ENCODE results near the gene TNFAIP8L1. TPM values are rescaled to one million over a fixed set of nuclear protein-coding genes. Genes with fewer than 3 reads are reported as not detected.

TNFAIP8L1 gene
- total RNA-seq, 1 experiment from 2014 or later = 21.8 TPM

DNA sequence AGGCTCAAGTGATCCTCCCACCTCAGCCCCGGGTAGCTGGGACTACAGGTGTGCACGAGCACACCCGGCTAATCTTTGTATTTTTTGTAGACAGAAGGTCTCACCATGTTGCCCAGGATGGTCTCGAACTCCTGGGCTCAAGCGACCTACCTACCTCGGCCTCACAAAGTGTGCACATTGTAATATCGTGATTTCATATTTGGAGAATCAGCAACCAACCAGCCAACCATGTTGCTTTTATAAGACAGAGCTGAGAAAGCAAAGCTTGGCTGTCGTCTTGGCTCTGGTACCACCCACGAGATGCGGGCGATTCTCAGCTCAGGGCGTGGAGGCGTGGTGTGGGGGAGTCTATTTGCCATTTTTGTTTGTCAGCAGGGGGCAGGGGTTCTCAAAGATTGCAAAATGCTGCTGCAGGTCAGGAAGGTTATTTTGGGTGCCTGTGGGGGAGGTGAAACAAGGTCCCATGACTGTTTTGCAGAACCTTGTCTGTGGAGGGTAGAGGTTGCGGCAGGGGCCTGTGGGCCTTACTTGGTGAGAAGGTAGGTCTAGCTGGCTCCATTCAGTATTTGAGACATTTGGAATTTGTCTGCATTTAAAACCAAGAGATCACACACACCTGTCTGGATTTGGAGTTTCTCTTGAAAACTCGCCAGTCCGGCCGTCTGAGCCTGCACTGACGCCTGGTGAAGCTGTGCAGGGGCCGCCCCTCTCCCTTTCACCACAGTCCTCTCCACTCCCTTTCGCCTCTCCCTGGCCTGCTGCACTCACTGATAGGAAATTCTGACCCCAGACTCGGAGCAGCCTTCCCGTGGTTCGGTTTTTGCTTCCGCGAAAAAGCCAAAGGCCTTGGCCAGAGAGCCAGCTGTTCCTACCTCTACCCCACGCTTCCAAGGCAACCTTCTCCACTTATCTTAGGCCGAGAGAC lies 15.4 kb downstream of the TNFAIP8L1 start:
- H3K4me1 Mint-ChIP-seq (ENCODE audit: low read depth, unreplicated experiment) = no peaks in the 10 kb centered on the region
- POLR2A ChIA-PET = no interaction called here
- Histone ChIP-seq H3K4me1 (no peaks in the 10 kb centered on the region), H3K4me3 (ENCODE audit: low read depth, low read length) (no peak overlapping the region), H3K27me3 (replicated peaks; ENCODE audit: control insufficient read depth, insufficient read depth, low read length) (no peaks in the 10 kb centered on the region), H3K36me3 (ENCODE audit: control insufficient read depth, insufficient read depth, low read length) (no peaks in the 10 kb centered on the region; the same call in 1 of the 2 replicates), H3K9me3 (no peaks in the 10 kb centered on the region)
- intact Hi-C loops (cut with micrococcal nuclease; ENCODE audit: unreplicated experiment) = no loop called here
- H3K27me3 Mint-ChIP-seq (ENCODE audit: insufficient read depth, unreplicated experiment) = no peaks in the 10 kb centered on the region
- TF ChIP-seq, protein P1, sequence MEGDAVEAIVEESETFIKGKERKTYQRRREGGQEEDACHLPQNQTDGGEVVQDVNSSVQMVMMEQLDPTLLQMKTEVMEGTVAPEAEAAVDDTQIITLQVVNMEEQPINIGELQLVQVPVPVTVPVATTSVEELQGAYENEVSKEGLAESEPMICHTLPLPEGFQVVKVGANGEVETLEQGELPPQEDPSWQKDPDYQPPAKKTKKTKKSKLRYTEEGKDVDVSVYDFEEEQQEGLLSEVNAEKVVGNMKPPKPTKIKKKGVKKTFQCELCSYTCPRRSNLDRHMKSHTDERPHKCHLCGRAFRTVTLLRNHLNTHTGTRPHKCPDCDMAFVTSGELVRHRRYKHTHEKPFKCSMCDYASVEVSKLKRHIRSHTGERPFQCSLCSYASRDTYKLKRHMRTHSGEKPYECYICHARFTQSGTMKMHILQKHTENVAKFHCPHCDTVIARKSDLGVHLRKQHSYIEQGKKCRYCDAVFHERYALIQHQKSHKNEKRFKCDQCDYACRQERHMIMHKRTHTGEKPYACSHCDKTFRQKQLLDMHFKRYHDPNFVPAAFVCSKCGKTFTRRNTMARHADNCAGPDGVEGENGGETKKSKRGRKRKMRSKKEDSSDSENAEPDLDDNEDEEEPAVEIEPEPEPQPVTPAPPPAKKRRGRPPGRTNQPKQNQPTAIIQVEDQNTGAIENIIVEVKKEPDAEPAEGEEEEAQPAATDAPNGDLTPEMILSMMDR (IDR thresholded peaks at IDR 0.05; ENCODE audit: insufficient read depth in 1 of 2, low read depth in 1 of 2, low read length in 1 of 2, severe bottlenecking in 1 of 2, unreplicated experiment in 1 of 2) = no peak
- DNase-seq = no peak
- TSS peak; percentile 59 for BruUV-seq (replicated peaks)
- CTCF ChIA-PET = no interaction called here
- H3K36me3 Mint-ChIP-seq (ENCODE audit: insufficient read depth, unreplicated experiment) = peaks cover 58% of the 10 kb centered on the region
- no peak overlapping the region for H3K4me3 Mint-ChIP-seq (ENCODE audit: unreplicated experiment)
- H3K9me3 Mint-ChIP-seq (ENCODE audit: unreplicated experiment) = no peaks in the 10 kb centered on the region
- peak overlapping the region; percentile 57 for H3K27ac Mint-ChIP-seq (ENCODE audit: unreplicated experiment)

DNA sequence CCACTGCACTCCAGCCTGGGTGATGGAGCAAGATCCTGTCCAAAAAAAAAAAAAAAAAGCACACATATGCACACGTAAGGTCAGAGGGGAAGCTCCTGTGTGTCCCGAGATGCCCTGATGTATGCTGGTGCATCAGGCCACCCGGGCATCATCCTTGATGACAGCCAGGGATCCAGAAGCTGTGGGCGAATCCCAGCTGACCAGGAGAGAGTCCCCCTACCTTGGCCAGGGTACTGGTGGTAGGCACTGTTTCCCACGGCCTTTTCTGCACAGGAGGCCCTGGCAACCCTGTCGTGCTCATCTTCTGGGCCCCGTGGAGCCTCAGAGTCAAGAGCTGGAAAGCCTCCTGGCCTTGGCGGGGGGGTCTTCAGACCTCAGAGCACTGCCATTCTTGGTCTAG lies 16.8 kb downstream of the TNFAIP8L1 start:
- Histone ChIP-seq H3K36me3 (ENCODE audit: control insufficient read depth, insufficient read depth, low read length) (peaks cover 1% of the 10 kb centered on the region), H3K9me3 (no peaks in the 10 kb centered on the region), H3K4me3 (ENCODE audit: low read depth, low read length) (no peak overlapping the region), H3K4me1 (no peaks in the 10 kb centered on the region), H3K27me3 (replicated peaks; ENCODE audit: control insufficient read depth, insufficient read depth, low read length) (no peaks in the 10 kb centered on the region)
- ChIA-PET CTCF (interaction anchor here (0.6 kb wide), 1 partner anchor 516 kb away, joined by 7 read pairs; no protein-coding TSS in a partner anchor), POLR2A (no interaction called here)
- no peaks in the 10 kb centered on the region for H3K9me3 Mint-ChIP-seq (ENCODE audit: unreplicated experiment)
- DNase-seq = no peak
- no peak overlapping the region for H3K4me3 Mint-ChIP-seq (ENCODE audit: unreplicated experiment)
- H3K4me1 Mint-ChIP-seq (ENCODE audit: low read depth, unreplicated experiment) = no peaks in the 10 kb centered on the region
- H3K27ac Mint-ChIP-seq (ENCODE audit: unreplicated experiment) = no peak overlapping the region
- H3K36me3 Mint-ChIP-seq (ENCODE audit: insufficient read depth, unreplicated experiment) = peaks cover 64% of the 10 kb centered on the region
- intact Hi-C loops (cut with micrococcal nuclease; ENCODE audit: unreplicated experiment) = no loop called here
- no TSS peak for BruUV-seq (replicated peaks)
- TF ChIP-seq, protein P1 (IDR thresholded peaks at IDR 0.05; ENCODE audit: insufficient read depth in 1 of 2, low read depth in 1 of 2, low read length in 1 of 2, severe bottlenecking in 1 of 2, unreplicated experiment in 1 of 2) = no peak
- no peaks in the 10 kb centered on the region for H3K27me3 Mint-ChIP-seq (ENCODE audit: insufficient read depth, unreplicated experiment)

DNA sequence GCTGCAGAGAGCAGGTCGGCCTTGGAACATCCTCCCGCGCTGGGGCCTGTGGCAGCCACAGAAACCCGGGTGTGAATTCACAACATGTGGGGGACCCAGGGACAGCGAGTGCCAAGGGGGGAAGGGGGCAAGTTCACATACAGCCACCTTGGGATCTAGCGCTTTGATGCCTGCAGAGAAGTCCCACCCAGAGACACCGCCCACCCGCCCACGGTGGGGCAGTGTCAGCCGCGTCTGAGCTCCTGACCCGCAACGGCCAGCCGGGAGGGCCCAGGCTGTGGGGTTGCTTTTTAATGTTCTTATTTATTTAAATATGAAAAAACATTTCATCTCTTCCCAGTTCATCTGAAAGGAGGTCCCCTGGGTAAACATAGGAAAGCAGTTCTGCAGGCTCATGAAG lies 17.9 kb downstream of the TNFAIP8L1 start:
- intact Hi-C loops (cut with micrococcal nuclease; ENCODE audit: unreplicated experiment) = no loop called here
- no TSS peak for BruUV-seq (replicated peaks)
- no peak overlapping the region for H3K27ac Mint-ChIP-seq (ENCODE audit: unreplicated experiment)
- DNase-seq = no peak
- no peaks in the 10 kb centered on the region for H3K4me1 Mint-ChIP-seq (ENCODE audit: low read depth, unreplicated experiment)
- no peak overlapping the region for H3K4me3 Mint-ChIP-seq (ENCODE audit: unreplicated experiment)
- no peaks in the 10 kb centered on the region for H3K27me3 ChIP-seq (replicated peaks; ENCODE audit: control insufficient read depth, insufficient read depth, low read length)
- no peaks in the 10 kb centered on the region for H3K4me1 ChIP-seq
- CTCF ChIA-PET = no interaction called here
- POLR2A ChIA-PET = no interaction called here
- no peaks in the 10 kb centered on the region for H3K9me3 Mint-ChIP-seq (ENCODE audit: unreplicated experiment)
- TF ChIP-seq, protein P1 (IDR thresholded peaks at IDR 0.05; ENCODE audit: insufficient read depth in 1 of 2, low read depth in 1 of 2, low read length in 1 of 2, severe bottlenecking in 1 of 2, unreplicated experiment in 1 of 2) = no peak
- no peaks in the 10 kb centered on the region for H3K9me3 ChIP-seq
- peaks cover 64% of the 10 kb centered on the region for H3K36me3 Mint-ChIP-seq (ENCODE audit: insufficient read depth, unreplicated experiment)
- H3K27me3 Mint-ChIP-seq (ENCODE audit: insufficient read depth, unreplicated experiment) = no peaks in the 10 kb centered on the region
- peaks cover 1% of the 10 kb centered on the region for H3K36me3 ChIP-seq (ENCODE audit: control insufficient read depth, insufficient read depth, low read length)
- no peak overlapping the region for H3K4me3 ChIP-seq (ENCODE audit: low read depth, low read length)
